ENCODE data around the gene ATG2B.
"Not testable (repeated sequence)": the region's sequence is repeated elsewhere in the genome, so short reads cannot be mapped to it uniquely, and the experiment has no call there.

The ATG2B gene

DNA sequence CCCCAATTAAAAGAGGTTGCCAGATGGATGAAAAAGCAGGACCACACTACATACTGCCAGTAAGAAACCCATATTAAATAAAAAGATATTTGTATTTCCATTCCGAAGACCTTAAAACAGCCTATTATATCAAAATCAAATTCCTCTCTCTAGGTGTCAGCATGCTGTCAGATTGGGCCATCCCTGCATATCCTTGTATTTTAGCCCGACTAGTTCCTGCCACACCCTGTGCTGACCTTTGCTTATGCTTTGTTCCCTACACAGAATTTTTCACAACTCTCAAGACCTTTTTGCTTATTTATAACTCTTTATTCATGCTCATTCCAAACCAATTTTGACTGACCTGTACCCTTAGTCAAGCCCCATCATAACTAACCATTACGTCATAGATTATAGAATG is 13.0 kb upstream of the ATG2B start:
- no peak for DNase-seq

DNA sequence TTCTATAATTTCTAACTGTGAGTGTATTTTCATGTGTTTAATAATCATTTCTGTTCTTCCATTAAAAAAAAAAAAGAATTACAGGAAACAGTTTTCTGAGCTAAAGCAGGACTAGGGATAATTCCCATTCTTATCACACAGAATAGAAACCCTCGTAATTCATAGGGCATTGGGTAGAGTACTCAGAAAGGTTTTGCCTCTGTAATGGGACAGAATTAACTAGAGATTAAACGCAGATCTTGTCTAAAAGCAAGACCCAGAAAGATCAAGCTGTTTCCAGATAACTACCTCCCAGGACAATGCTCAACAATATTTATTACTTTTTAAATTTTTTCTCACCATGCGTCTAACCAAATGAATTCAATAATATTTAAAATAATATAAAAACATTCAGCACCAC is 10.4 kb upstream of the ATG2B start:
- DNase-seq, result no peak

DNA sequence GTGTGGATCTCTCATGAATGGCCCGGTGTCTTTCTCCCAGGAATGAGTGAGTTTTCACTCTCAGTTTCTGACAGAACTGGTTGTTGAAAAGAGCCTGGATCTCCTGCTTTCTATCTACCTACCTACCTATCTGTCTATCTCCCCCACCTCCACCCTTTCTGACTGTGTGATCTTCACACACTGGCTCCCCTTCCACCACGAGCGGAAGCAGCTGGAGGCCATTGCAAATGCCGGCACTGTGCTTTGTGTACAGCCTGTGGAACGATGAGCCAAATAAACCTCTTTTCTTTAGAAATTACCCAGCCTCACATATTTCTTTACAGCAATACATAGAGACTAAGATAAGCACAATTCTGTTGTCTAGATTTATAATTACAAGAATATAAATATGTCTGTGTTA is 7.4 kb upstream of the ATG2B start:
- no peak for DNase-seq

DNA sequence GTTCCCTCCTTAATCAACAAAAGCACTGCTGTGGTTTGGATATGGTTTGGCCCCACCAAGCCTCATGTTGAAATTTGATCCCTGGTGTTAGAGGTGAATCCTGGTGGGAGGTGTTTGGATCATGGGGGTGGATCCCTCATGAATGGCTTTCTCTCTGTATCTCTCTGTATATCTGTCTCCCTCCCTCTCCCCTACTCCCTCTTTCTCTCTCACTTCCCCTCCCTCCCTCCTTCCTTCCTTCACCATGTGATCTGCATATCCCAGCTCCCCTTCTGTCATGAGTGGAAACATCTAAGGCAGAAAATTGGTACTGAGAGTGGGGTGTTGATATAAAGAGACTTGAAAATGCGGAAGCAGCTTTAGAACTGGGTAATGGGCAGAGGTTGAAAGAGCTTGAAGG is 5.4 kb upstream of the ATG2B start:
- no peak for DNase-seq

DNA sequence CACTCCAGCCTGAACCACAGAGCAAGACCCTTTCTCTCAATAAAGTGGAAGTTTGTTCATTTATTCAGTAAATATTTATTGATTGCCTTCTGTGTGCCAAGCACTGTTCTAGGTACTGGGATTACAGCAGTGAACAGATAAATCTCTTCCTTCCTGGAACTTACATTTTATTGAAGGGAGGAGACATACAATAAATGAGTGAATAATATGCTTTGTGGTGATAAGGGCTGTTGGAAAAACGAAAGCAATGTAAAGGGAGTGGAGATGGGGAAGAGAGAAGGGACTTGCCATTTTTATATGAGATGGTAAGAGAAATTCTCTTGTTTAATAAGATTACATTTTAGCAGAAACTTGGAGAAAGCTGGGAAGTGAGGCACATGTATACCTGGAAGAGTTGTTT is 1.8 kb upstream of the ATG2B start:
- DNase-seq, result no peak

DNA sequence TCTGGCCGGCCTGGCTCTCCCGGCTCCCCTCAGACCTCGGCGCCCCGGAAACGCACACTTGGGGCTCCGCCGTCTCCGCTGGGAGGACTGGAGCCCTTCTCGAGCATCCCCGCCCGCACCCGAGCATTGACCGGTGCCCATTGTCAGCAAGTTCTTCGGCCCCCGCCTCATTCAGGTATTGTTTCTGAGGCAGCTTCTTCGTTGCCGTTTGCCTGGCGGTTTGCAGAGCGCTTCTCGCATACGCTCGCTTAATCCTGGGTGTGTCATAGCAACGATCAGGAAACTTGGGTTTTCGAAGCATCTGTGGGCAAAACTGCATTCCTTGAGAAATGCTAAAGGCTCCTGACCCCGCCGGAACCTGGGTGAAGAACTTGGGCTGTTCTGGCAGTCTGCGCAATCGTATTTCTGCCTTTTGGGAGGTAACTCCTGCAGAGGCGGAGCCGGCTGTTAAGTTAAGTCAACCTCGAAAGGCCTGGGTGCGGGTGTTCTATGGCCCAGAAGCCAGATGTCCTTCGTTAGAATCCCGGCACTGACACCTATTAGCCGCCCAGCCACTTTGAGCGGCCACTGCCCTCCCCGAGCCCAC is 703 bp upstream of the ATG2B start:
- peak in 1 of 2 experiments; percentile 17 for DNase-seq

DNA sequence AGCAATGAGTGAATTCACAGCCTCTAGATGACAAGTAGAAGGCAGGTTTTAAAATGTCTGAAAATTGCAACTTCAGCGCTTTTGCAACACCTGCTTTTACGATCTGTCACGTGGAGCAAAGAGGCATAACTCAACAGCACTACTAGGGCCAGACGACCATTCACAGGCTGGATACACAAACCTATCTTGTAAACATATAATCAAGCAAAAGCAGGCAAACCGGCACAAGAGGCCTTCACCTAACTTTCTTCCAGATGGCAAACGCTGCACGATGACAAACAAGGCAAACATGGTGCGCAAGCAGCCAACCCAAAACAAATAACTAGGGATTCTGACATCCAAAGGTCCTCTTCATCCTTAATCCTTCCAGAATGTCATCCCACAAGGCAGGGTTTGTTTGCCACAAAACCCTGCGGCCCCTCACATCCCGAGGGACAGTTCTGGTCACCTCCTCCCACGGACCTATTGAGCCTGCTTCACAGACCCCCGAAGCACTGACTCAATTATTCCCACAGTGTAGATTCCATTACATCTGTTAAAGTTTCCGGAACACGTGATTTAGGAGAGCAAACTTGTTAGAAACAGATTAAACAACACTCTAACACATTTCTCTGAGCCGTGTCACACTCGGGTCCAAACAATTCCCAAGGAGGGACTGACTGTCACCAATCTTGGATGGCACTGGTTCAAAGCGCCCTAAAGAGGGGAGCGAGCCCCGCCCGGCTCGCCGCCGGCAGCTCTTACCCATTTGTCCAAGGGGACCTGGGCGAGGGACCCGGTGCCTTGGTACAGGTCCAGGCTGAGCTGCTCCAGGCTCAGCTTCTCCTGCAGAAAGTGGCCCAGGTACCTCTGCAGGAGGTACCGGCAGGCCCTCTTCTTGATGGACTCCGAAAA is 823 bp downstream of the ATG2B start:
- peak in 1 of 2 experiments; percentile 29 for DNase-seq

DNA sequence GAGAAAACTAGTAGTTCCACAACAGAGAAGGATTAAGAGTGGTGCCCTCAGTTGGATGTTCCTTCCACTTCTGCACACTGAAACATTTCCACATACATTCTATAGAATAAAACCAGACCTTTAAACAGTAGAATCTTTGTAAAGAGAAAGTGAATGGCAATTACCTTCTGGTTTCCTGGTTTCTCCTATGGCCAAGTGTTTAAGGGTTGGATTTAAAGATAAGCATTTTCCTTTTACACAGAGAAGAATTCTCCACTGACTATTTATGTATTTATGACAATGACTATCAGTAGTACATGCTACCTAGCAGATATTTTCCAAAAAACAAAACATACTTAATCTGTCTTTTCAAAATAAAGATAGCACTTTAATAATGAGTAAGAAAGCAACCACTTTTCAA is 3.2 kb downstream of the ATG2B start:
- no peak for DNase-seq

DNA sequence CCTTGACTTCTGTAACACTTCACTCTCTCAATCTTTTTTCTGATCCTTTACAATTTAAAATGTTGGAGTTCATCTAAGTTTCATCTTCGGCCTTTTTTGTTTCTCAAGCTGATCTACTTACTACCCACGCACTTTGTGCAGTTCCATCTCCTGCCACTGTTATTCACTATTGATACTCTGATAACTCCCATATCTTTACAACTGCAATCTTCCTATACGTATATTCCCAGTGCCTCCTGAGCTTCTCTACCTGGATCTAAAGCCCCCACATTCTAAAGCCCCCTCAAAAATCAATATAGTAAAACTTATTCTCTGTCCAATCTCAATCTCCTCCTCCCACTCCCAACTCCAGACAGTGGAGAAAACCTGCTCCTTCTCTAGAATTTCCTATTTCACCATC is 5.9 kb downstream of the ATG2B start:
- DNase-seq, result no peak

DNA sequence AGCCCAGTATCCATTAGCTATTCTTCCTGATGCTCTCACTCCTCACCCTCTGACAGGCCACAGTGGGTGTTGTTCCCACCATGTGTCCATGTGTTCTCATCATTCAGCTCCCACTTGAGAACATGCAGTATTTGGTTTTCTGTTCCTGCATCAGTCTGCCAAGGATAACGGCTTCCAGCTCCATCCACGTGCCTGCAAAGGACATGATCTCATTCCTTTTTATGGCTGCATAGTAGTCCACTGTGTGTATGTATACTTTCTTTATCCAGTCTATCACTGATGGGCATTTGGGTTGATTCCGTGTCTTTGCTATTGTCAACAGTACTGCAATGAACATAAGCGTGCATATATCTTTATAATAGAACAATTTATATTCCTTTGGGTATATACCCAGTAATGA is 8.9 kb downstream of the ATG2B start:
- DNase-seq, result no peak

DNA sequence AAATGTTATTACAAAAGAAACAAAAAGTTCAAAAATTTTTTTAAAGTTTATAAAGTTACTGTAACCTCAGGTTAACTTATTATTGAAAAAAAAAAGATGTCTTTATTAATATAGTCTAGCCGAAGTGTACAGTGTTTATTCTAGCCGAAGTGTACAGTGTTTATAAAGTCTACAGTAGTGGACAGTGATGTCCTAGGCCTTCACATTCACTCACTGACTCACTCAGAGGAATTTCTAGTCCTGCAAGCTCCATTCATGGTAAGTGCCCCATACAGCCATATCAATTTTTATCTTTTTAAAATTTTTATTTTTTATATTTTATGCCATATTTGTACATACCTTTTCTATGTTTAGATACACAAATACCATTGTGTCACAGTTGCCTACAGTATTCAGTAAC is 10.4 kb downstream of the ATG2B start:
- DNase-seq, result no peak

DNA sequence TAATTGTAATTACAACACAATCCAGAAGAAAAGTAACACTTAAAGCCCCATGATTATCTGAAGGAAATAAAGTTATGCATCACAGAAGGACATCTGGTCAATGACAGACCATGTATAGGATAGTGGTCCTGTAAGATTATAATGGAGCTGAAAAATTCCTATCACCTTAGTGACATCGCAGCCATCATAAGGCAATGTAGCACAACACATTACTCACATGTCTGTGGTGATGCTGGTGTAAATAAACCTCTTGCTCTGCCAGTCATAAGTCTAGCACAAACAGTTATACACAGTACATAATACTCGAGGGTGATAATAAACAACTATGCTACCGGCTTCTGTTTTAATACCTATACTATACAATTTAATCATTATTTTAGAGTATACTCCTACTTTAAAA is 11.2 kb downstream of the ATG2B start:
- DNase-seq, result no peak

DNA sequence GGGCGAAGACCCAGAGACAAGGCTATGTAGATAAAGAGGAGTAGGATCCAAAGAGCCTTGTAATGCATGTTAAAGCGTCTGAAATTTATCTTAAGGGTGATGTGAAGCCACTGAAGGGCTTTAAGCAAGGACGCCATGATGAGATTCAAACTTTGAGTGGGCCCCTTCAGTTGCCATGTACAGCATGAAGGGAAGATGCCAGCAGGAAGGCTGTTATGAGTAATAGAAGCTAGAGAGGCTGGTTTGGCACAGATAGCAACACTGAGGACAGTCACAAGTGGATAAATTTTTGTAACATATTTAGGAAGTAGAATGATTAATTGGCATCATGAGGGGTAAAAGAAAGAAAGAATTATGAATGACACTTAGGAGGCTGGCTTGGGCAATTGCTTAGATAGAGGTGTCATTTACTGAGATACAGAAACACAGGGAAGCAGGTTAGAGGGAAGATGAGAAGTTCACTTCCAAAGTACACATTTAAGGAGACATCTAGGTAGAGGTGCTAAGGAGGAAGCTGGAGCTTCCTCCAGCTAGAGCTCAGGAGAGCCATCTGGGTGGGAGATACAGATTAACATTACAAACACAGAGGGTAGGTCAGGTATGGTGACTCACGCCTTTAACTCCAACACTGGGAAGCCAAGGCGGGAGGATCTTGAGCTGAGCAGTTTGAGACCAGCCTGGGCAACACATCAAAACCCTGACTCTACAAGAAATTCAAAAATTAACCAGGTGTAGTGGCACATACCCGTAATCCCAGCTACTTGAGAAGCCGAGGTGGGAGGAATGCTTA is 13.7 kb downstream of the ATG2B start:
- no peak for DNase-seq

DNA sequence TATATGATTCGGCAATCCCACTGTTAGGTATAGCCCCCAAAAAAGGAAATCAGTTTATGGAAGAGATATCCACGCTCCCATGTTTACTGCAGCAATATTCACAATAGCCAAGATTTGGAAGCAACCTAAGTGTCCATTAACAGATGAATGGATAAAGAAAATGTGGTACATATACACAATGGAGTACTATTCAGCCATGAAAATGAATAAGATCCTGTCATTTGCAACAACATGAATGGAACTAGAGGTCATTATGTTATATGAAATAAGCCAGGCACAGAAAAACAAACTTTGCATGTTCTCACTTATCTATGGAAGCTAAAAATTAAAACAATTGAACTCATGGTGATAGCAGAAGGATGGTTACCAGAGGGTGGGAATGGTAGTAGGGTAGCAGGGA is 15.2 kb downstream of the ATG2B start:
- not testable (repeated sequence) for DNase-seq

DNA sequence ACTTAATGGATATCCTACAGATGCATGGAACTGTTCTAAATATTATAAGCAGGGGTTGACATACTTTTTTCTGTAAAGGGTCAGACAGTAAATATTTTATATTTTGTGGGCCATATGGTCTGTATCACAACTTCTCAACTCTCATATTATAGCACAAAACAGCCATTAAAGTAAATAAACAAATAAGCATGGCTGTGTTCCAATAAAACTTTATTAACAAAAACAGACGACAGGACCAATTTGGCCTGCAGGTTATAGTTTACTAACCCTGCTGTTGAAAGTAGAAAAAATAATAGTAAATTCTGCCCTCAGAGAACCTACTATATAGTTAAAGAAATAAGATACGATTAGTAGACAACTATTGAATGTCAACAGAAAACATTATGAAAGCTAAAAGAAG is 17.5 kb downstream of the ATG2B start:
- no peak for DNase-seq

DNA sequence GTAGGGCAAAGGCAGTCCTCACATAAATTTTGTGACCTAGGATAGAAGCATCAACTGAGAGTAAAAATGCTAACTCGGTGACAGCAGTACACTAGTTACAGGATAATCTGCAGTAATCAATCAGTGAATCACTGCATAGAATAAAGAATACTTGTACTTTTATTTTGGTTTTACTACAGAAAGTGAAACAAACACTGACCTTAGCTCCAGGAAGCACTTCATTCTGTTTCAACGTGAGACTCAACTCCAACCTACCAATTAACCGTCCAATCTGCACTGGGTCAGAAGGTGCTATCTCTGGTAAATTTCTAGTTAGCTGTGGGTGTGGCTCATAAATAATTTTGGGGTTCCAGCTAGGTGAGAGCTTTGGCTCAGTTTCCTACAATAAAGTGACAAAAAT is 21.8 kb downstream of the ATG2B start:
- DNase-seq, result no peak

DNA sequence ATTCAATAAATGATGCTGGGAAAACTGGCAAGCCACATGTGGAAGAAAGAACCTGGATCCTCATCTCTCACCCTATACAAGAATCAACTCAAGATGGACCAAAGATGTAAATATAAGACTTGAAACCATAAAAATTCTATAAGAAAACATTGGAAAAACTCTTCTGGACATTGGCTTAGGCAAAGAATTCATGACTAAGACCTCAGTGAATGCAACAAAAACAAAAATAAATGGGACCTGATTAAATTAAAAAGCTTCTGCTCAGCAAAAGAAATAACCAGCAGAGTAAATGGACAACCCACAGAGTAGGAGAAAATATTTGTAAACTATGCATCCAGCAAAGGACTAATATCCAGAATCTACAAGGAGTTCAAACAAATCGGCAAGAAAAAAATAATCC is 24.6 kb downstream of the ATG2B start:
- no peak for DNase-seq

DNA sequence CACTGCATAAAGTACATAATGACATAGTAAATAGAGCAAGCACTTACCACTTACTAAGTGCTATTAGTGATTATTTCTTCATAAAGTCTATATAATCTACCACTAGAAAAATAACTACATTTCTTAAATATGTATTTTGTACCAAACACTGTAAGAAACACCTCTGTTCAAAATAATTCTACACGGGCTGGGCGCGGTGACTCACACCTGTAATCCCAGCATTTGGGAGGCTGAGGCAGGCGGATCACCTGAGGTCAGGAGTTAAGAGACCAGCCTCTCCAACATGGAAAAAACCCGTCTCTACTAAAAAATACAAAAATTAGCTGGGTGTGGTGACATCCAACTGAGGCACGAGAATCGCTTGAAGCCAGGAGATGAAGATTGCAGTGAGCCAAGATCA is 38.9 kb downstream of the ATG2B start:
- DNase-seq, result no peak

DNA sequence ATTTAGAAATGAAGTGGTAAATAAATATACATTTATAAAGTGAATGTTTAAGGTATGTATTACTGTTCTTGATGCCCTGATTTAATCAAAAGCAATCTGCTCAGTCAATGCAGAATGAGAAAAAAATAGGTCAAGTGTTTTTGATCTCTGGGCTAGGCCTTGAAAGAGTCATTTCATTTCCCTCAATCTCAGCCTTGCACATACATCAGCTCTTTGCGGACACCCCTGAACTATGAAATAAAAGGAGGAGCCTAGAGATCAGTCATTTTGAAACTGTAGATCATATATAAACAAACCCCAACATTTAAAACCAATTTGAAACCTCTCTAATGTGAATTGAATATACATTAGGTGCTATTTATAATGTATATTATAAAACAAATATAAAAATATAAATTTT is 42.5 kb downstream of the ATG2B start:
- no peak for DNase-seq

DNA sequence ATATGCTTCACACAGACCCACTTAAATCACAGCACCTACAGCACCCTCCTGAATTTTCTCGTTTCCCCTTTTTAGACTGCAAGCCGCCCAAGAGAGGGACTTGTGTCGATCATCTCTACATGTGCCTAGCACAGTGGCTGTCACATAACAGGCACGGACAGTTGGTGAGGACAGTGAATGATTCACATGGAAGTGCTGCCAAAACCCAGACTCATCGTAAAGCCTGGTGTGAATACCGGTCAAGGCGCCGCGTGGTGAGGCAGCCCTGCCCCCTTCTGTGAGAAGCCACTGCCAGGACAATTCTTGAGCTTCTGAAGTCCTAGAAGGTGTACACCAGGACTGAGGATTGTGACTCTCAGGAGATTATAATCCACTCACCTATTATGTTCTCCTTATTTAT is 44.3 kb downstream of the ATG2B start:
- DNase-seq, result no peak

DNA sequence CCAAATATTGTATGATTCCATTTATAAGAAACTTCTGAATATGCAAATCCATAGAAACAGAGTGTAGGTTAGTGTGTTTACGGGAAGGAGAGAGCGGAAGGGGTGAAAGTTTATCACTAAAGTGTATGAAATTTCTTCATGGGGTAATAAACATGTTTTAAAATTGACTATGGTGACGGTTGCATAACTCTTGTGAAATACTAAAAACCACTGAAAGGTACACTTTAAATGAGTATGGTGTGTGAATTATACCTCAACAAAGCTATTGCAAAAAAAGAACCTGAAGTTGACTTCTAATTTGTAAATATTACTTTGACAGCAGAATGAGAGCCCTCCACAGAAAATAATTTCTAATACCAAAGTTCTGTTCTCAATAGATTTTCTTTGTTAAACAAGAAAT is 47.1 kb downstream of the ATG2B start:
- DNase-seq, result no peak

DNA sequence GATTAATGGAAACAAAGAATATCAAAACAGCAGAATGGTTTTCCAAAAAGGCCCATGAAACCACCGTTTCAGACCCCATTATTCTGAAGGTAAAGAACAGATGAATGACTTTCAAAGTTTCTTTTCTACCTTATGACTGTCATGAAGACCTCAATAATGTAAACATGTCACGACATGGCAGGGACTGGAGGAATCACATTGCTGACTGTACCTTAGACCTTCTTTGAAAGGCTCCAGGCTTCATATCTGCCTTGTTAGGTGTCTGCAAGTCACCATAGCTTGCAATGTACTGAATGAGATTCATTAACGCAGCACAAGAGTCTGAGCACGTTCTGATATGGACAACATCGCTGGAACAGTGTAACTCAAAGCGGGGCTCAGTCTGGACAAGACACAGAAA is 52.2 kb downstream of the ATG2B start:
- no peak for DNase-seq

DNA sequence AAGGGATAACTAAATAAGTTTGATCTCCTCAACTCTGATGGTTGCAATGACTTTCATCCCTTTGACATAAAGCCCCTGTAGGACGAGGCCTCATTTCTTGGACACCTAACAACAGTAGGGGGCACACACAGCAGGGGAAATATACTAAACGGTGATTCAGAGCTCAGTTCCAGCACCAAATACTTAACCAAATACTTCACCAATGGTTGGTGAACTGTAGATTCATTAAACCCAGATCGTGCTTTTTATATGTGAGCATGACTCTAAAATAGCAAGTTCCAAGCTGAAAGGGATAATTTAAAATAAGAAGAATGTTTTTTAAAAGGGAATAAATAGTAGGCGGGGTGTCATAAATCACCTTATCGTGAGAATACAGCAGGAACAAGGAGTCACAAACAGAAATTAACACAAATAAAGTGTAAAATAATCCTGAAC is 53.2 kb downstream of the ATG2B start:
- DNase-seq, result no peak

Data from NCI-H446 (cell line).